SKM-1 (cell line): Measurements from ENCODE around the gene ANKS1B.
"Not testable (repeated sequence)": the region's sequence is repeated elsewhere in the genome, so short reads cannot be mapped to it uniquely, and the experiment has no call there.

Source experiments
- DNase-seq: peaks from one replicate; lab custom pipeline; 2025; ENCODE audit not compliant: unreplicated experiment; lab: John Stamatoyannopoulos, UW

The ANKS1B gene

GRCh38 chr12:99388671-99389195 lies 596.0 kb downstream of the ANKS1B start:
- no peak for DNase-seq

- no peak for DNase-seq
These were observed 597.1 kb downstream of the ANKS1B start for GRCh38 chr12:99387661-99388060.

- no peak for DNase-seq
These were observed 597.8 kb downstream of the ANKS1B start for GRCh38 chr12:99386907-99387306.

- DNase-seq = no peak
These were observed 601.5 kb downstream of the ANKS1B start for GRCh38 chr12:99383258-99383657.

- no peak for DNase-seq
These were observed 602.7 kb downstream of the ANKS1B start for GRCh38 chr12:99381992-99382391.

GRCh38 chr12:99380701-99381100 lies 604.0 kb downstream of the ANKS1B start:
- DNase-seq = no peak

GRCh38 chr12:99374023-99374422 lies 610.7 kb downstream of the ANKS1B start:
- DNase-seq = no peak

- DNase-seq = no peak
These were observed 612.3 kb downstream of the ANKS1B start for GRCh38 chr12:99372257-99372920.

GRCh38 chr12:99370421-99371138 lies 614.2 kb downstream of the ANKS1B start:
- no peak for DNase-seq

- DNase-seq = no peak
These were observed 617.6 kb downstream of the ANKS1B start for GRCh38 chr12:99367181-99367580.

- no peak for DNase-seq
These were observed 632.5 kb downstream of the ANKS1B start for GRCh38 chr12:99352269-99352668.

GRCh38 chr12:99343960-99344359 lies 640.8 kb downstream of the ANKS1B start:
- no peak for DNase-seq

- DNase-seq = no peak
These were observed 645.1 kb downstream of the ANKS1B start for GRCh38 chr12:99339663-99340062.

- no peak for DNase-seq
These were observed 650.3 kb downstream of the ANKS1B start for GRCh38 chr12:99334285-99335056.

GRCh38 chr12:99332936-99333591 lies 651.7 kb downstream of the ANKS1B start:
- no peak for DNase-seq

GRCh38 chr12:99330216-99330615 lies 654.5 kb downstream of the ANKS1B start:
- no peak for DNase-seq

GRCh38 chr12:99321210-99321609 lies 663.5 kb downstream of the ANKS1B start:
- DNase-seq = not testable (repeated sequence)

- no peak for DNase-seq
These were observed 673.4 kb downstream of the ANKS1B start for GRCh38 chr12:99311373-99311772.

GRCh38 chr12:99309812-99310211 lies 674.9 kb downstream of the ANKS1B start:
- no peak for DNase-seq

- no peak for DNase-seq
These were observed 681.9 kb downstream of the ANKS1B start for GRCh38 chr12:99302874-99303273.

GRCh38 chr12:99287136-99287535 lies 697.6 kb downstream of the ANKS1B start:
- no peak for DNase-seq
